Erythroblast (primary cell): Measurements from ENCODE around the gene TREX2.

Experiments
- DNase-seq, 2 experiments: peaks; one replicate each; lab custom pipeline; 2025; lab: John Stamatoyannopoulos, UW
- GATA1 ChIP-seq: IDR thresholded peaks from 2 replicates; pipeline ENCODE4 v1.6.1; 2011; ENCODE audit warnings: low read depth, mild to moderate bottlenecking, control low read depth, low read length, moderate library complexity
- POLR2A ChIP-seq: IDR thresholded peaks from 2 replicates; pipeline ENCODE4 v1.6.1; 2011; ENCODE audit warnings: mild to moderate bottlenecking, low read length

The TREX2 gene

DNA sequence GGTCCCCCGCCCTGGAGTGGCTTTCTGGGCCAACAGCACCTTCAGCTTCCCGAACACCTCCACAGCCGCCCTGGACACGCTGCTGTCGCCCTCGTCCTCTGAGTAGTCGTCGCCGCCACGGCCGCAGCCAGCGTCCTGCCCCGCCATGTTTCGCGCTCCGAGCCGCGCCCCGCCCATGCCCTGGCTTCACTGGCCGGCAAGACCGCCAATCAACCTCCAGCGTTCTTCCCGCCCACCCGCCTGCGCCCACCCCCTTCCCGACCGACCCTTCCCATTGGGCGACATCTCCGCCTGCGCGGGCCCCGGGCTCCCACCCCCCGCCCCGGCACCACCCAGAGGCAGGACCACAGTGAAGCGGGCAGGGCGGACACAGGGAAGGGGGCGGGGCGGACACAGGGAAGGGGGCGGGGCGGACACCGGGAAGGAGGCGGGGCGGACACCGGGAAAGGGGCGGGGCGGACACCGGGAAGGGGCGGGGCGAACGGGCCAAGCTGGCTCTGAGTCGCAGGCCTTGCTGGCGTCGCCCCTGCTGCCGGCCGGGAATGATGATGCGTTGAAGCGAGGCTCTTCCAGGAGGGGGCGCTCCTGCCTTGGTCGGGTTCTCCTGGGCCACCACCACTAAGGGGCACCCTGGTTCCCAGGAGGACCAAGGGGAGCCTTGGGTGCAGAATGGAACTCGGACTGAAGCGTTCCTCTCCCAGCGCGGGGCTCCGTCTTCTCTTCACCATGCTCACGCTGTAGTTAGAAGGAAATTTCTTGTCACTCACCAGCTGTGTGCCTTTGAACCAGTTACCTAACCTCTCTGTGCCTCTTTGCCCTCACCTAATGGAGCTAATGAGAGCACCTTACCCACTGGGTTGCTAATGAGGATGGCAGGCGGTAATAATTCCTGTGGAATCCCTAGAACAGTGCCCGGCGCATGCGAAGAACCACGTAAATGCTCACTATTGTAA lies 24.8 kb upstream of the TREX2 start, which contains the start of gene HAUS7:
Gene HAUS7, minus strand, starts transcription at position 166 of the 953 bp plus-strand sequence. Its CDS starts 19 bp downstream, at position 147.
- peak; percentile 95 to 98 for DNase-seq
- no peak for TF ChIP-seq GATA1
- peak; percentile 45 for TF ChIP-seq POLR2A

GRCh38 chrX:153469811-153470410 lies 24.1 kb upstream of the TREX2 start:
- TF ChIP-seq GATA1: no peak
- no peak for TF ChIP-seq POLR2A
- peak; percentile 68 to 80 for DNase-seq

DNA sequence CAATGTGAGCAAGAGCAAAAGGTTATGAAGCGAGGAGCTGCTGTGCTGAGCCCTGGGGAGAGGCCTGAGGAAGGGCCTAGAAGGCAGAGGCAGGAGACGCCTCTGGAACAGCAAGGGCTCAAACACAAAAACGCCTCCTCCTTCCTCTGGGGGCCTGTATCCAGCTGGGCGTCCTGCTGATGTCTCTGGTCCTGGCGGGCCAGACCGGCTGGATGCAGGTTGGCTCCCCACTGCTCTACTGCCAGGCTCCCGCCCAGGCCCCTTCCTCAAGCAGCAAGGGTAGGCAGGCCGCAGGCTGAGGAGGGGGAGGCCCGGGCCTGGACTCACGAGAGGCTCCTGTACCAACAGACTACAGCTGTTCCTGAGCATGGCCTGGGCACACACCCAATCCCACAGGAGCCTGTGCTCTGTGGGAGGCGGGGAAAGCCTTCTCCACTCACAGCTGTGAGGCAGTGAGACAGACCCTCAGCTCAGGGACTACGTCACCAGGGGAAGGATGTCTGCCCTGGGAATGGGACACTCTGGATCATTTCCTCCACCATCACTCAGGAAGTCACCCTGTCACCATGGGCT lies 22.2 kb upstream of the TREX2 start:
- TF ChIP-seq POLR2A (no peak), GATA1 (no peak)
- no peak for DNase-seq

GRCh38 chrX:153465691-153466380 lies 20.0 kb upstream of the TREX2 start:
- TF ChIP-seq GATA1 (no peak), POLR2A (no peak)
- DNase-seq: no peak

DNA sequence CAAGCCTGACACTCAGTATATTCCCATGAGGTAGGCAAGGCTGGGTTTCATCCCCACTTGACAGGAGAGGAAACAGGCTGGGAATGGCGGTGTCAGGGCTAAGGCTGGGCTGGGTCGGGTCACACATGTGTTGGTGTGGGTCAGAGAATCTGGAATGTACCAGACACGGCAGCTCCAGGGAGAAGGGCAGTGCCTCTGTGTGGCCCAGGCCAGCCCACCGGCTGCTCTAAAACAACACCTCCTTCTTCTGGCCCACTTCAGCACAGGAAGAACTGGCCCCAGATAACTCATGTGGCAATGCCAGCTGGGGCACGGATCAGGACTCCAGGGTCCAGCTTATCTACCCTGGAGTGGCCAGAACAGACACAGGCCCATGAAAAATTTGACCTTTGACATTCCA lies 18.3 kb upstream of the TREX2 start:
- TF ChIP-seq GATA1 (no peak), POLR2A (no peak)

GRCh38 chrX:153463556-153463955 lies 17.7 kb upstream of the TREX2 start:
- no peak for DNase-seq
- no peak for TF ChIP-seq GATA1
- TF ChIP-seq POLR2A: no peak

More for the DNA sequence above, 18.3 kb upstream of the TREX2 start:
- no peak for DNase-seq

DNA sequence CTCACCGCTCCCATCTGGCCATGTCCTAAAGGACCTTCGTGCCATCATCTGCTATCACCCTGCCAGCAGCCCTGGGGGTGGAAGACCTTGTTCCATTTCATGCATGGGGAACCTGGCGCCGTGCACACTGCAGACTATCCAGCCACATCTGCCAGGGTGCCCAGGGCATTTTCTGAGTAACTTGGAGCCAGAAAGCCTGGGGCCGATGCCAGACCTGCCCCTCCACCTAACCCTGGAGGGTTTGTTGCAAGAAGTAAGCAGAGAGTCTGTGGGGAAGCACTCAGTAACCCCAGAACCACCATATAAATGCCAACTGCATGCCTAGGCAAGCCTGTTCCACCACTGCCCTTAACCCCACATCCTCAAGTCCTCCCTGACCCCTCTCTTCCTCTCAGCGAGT lies 17.2 kb upstream of the TREX2 start:
- no peak for DNase-seq
- TF ChIP-seq POLR2A (no peak), GATA1 (no peak)

DNA sequence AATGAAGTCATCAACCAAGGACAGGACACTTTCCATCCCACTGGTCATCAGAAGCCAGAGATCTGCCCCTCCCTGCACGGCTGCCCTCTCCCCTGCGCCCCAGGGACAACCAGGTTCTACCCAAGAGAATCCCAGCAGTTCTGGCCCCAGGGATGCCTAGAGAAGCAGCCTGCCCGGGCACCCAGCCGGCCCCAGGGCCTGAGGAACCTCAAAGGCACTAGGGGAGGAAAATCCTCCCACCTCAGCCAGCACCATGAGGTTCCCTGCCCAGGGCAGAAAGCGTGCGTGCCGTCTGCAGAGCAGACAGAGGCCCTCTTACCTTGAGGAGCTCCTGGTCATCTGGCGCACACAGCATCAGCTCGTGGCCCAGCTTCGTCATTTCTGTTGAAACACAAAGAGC lies 16.4 kb upstream of the TREX2 start:
- no peak for TF ChIP-seq POLR2A
- no peak for TF ChIP-seq GATA1
- no peak for DNase-seq

GRCh38 chrX:153460826-153461225 lies 15.0 kb upstream of the TREX2 start:
- DNase-seq: peak; percentile 38 to 62
- TF ChIP-seq POLR2A: no peak
- TF ChIP-seq GATA1: no peak

- DNase-seq: no peak
- TF ChIP-seq POLR2A (no peak), GATA1 (no peak)
Measured at GRCh38 chrX:153459986-153460385, 14.1 kb upstream of the TREX2 start.

DNA sequence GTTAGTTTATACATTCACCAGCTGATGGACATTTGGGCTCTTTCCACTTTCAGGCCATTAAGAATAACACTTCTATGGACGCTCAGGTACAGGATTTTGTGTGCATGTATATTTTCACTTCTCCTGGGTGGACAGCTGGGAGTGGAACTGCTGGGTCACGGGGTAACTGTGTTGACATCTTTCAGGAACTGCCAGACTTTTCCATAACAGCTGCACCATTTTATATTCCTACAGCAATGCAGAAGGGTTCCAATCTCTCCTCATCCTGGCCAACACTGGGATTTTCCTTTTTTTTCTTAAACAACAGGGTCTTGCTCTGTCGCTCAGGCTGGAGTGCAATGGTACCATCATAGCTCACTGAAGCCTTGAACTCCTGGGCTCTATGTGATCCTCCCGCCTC lies 12.6 kb upstream of the TREX2 start:
- TF ChIP-seq POLR2A (no peak), GATA1 (no peak)
- no peak for DNase-seq

DNA sequence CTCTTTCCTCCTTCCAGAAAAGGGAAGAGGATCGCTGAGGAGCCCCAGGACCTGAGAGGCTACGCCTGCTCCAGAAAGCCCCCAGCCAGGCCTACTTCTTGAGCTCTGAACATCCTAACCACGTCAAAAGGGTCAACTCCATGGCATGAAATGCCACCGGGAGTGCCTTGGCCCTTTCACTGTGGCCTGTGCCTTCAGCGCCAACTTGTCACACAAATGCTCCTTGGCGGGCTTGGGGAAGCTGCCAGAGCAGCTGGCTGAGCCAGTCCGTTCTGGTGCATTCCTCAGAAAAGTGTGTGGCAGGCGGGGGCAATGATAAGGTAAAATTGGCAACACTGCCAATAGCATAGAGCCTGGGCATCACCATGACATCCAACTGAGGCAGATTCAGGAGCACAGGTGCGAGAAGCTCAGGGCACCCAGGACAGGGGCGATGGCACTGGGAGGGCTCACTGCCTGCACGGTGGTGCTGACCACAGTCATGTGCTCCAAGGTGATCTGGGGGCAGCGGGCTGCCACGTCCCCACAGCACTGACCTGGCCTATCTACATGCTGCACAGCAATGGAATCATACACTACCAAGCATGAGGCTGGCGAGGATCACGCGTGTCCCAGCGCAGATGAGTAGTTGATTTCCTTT lies 12.1 kb upstream of the TREX2 start:
- no peak for DNase-seq
- no peak for TF ChIP-seq GATA1
- no peak for TF ChIP-seq POLR2A

DNA sequence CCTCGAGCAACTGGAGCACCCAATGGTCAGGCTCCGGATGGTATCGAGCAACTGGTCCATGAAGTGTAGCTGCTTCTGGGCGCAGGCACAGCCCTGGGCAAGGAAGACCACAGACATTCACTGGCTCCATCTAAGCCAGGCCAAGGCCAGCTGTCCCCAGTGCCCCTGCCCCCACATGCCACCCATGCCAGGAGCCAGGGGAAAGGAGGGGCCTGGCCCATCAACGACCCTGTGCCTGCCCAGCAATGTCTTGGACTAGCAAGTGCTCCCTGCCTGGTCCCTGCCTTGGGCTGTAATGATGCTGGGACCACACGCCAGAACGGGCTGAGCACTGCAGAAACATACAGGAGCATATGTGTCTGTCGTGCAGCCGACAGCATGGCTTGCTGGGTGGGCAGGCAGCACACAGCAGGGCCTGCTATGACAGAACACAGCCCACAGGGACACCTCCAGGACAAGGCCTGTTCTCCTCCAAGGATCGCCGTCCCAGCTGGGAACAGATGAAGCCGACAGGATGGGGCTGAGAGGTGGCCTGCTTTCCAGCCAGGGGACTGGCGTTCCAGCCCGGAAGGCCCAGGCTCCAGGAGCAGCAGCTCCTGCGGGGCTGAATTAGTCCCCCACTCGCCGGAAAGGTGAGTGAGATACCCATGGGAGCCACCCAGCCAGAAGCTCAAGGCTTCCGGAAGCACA lies 11.4 kb upstream of the TREX2 start:
- no peak for DNase-seq
- no peak for TF ChIP-seq POLR2A
